ENCODE data around the gene ADGRL3. TPM values are rescaled to one million over a fixed set of nuclear protein-coding genes. Genes with fewer than 3 reads are reported as not detected.

Gene ADGRL3
- total RNA-seq, 2 donors from 2014 or later = not detected

- Mint-ChIP-seq H3K27me3 (ENCODE audit: low read depth) (no peaks in the 10 kb centered on the region), H3K4me1 (ENCODE audit: low read depth) (no peaks in the 10 kb centered on the region), H3K9me3 (peaks cover 0 to 7% of the 10 kb centered on the region in 2 donors), H3K36me3 (ENCODE audit: insufficient read depth in 2 of 2) (no peaks in the 10 kb centered on the region), H3K4me3 (no peak overlapping the region), H3K27ac (no peak overlapping the region)
- no peak for ATAC-seq (replicated peaks in 1 of 2)
- no peak for DNase-seq
Observed at GRCh38 chr4:62075089-62075488, 875.0 kb downstream of the ADGRL3 start.

- DNase-seq (no peak), ATAC-seq (replicated peaks in 1 of 2) (no peak)
- Mint-ChIP-seq H3K27me3 (ENCODE audit: low read depth) (no peaks in the 10 kb centered on the region), H3K4me1 (ENCODE audit: low read depth) (no peaks in the 10 kb centered on the region), H3K27ac (no peak overlapping the region), H3K9me3 (peaks cover 0 to 4% of the 10 kb centered on the region in 2 donors), H3K36me3 (ENCODE audit: insufficient read depth in 2 of 2) (no peaks in the 10 kb centered on the region), H3K4me3 (no peak overlapping the region)
Observed at GRCh38 chr4:62075521-62075920, 875.4 kb downstream of the ADGRL3 start.

DNA sequence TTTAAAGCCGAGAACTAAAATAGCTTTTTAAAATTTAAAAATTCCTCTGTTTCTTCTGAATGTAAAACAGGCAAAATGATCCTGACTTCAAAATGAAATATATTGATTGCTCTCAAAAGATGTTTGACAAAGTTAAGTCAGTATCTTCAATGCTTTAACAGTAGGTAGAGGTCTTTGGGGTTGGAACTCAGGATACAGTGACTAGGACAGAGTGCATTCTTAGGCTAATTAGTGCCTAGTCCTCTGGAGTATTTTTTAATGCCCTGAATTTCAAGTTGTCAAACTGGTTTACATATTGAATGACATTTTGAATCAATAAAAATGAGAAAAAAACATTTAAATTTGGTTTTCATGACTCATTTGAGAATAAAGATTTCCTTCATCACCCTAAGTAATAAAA is 877.3 kb downstream of the ADGRL3 start:
- Mint-ChIP-seq H3K27me3 (ENCODE audit: low read depth) (no peaks in the 10 kb centered on the region), H3K4me3 (no peak overlapping the region), H3K4me1 (ENCODE audit: low read depth) (no peaks in the 10 kb centered on the region), H3K27ac (no peak overlapping the region), H3K9me3 (peaks cover 0 to 1% of the 10 kb centered on the region in 2 donors), H3K36me3 (ENCODE audit: insufficient read depth in 2 of 2) (no peaks in the 10 kb centered on the region)
- no peak for ATAC-seq (replicated peaks in 1 of 2)
- DNase-seq = no peak

GRCh38 chr4:62080431-62080830 is 880.3 kb downstream of the ADGRL3 start:
- H3K36me3 Mint-ChIP-seq (ENCODE audit: insufficient read depth in 2 of 2) = no peaks in the 10 kb centered on the region
- DNase-seq (no peak), ATAC-seq (replicated peaks in 1 of 2) (no peak)

DNA sequence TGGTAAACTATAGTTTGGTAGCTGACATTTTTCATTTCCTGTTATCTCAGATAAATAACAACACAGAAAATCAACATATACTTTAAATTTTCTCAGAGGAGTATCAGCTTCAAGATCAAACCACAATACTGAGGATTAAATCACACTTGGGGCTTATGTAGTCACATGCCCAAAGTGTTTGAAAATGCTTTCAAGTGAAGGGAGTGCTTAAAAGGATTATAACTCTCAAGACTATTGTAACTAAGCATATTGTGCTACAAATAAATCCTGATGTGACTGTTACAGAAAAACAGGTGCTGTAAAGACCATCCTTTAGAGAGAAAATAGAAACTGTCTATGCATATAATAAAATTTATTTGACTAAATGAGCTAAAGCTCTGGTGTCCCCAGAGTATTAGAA is 887.6 kb downstream of the ADGRL3 start:
- Mint-ChIP-seq H3K4me1 (ENCODE audit: low read depth) (no peaks in the 10 kb centered on the region), H3K27me3 (ENCODE audit: low read depth) (no peaks in the 10 kb centered on the region), H3K36me3 (ENCODE audit: insufficient read depth in 2 of 2) (peaks cover 0 to 2% of the 10 kb centered on the region in 2 donors), H3K27ac (no peak overlapping the region), H3K4me3 (no peak overlapping the region), H3K9me3 (peaks cover 13 to 14% of the 10 kb centered on the region in 2 donors)
- no peak for DNase-seq
- no peak for ATAC-seq (replicated peaks in 1 of 2)

More at GRCh38 chr4:62080431-62080830, 880.3 kb downstream of the ADGRL3 start:
- Mint-ChIP-seq H3K4me1 (ENCODE audit: low read depth) (no peaks in the 10 kb centered on the region), H3K27ac (no peak overlapping the region), H3K4me3 (no peak overlapping the region), H3K27me3 (ENCODE audit: low read depth) (no peaks in the 10 kb centered on the region), H3K9me3 (peaks cover 1 to 2% of the 10 kb centered on the region in 2 donors)

DNA sequence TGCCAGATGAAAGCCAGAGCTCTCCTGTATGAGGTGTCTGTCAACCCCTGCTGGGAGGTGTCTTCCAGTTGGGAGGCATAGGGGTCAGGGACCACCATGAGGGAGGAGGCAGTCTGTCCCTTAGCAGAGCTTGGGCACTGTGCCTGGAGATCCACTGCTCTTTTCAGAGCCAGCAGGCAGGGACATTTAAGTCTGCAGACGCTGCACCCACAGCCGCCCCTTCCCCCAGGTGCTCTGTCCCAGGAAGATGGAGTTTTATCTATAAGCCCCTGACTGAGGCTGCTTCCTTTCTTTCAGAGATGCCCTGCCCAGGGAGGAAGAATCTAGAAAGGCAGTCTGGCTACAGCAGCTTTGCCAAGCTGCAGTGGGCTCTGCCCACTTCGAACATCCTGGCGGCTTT is 893.6 kb downstream of the ADGRL3 start:
- ATAC-seq (replicated peaks in 1 of 2) (no peak), DNase-seq (no peak)
- Mint-ChIP-seq H3K4me3 (no peak overlapping the region), H3K4me1 (ENCODE audit: low read depth) (no peaks in the 10 kb centered on the region), H3K9me3 (peaks cover 14 to 16% of the 10 kb centered on the region in 2 donors), H3K27ac (no peak overlapping the region), H3K36me3 (ENCODE audit: insufficient read depth in 2 of 2) (peaks cover 1 to 2% of the 10 kb centered on the region in 2 donors), H3K27me3 (ENCODE audit: low read depth) (no peaks in the 10 kb centered on the region)

GRCh38 chr4:62096881-62097280 is 896.8 kb downstream of the ADGRL3 start:
- Mint-ChIP-seq H3K4me1 (ENCODE audit: low read depth) (no peaks in the 10 kb centered on the region), H3K36me3 (ENCODE audit: insufficient read depth in 2 of 2) (peaks cover 1 to 2% of the 10 kb centered on the region in 2 donors), H3K4me3 (no peak overlapping the region), H3K27me3 (ENCODE audit: low read depth) (no peaks in the 10 kb centered on the region), H3K9me3 (peaks cover 10 to 11% of the 10 kb centered on the region in 2 donors), H3K27ac (no peak overlapping the region)
- ATAC-seq (replicated peaks in 1 of 2) (no peak), DNase-seq (no peak)

DNA sequence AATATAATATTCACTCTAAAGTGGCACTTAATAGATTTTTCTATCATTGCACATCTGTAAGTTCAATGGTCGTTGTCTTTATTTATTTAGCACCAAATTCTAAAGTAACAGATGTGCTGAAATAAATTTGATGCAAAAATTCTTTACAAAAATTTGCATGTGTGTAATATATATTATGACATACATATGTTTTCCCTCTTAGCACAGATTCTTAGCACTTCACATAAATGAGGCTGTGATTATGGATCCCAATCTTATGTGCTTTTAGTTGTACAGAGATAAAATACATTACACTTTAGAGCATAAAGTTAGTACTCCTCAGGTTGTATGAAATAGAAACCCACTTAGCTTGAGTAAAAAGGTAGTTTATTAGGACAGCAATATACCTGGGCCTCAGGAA is 915.1 kb downstream of the ADGRL3 start:
- no peaks in the 10 kb centered on the region for H3K27me3 Mint-ChIP-seq (ENCODE audit: low read depth)
- H3K4me3 Mint-ChIP-seq = no peak overlapping the region
- ATAC-seq (replicated peaks in 1 of 2) (no peak), DNase-seq (no peak)
- H3K36me3 Mint-ChIP-seq (ENCODE audit: insufficient read depth in 2 of 2) = no peaks in the 10 kb centered on the region
- H3K27ac Mint-ChIP-seq = no peak overlapping the region
- peaks cover 2 to 4% of the 10 kb centered on the region in 2 donors for H3K9me3 Mint-ChIP-seq
- H3K4me1 Mint-ChIP-seq (ENCODE audit: low read depth) = no peaks in the 10 kb centered on the region

GRCh38 chr4:62117886-62118285 is 917.8 kb downstream of the ADGRL3 start:
- Mint-ChIP-seq H3K27ac (no peak overlapping the region), H3K9me3 (peaks cover 2 to 4% of the 10 kb centered on the region in 2 donors), H3K36me3 (ENCODE audit: insufficient read depth in 2 of 2) (no peaks in the 10 kb centered on the region), H3K27me3 (ENCODE audit: low read depth) (no peaks in the 10 kb centered on the region), H3K4me3 (no peak overlapping the region), H3K4me1 (ENCODE audit: low read depth) (no peaks in the 10 kb centered on the region)
- DNase-seq (no peak), ATAC-seq (replicated peaks in 1 of 2) (no peak)

GRCh38 chr4:62118558-62118957 is 918.4 kb downstream of the ADGRL3 start:
- H3K9me3 Mint-ChIP-seq = peaks cover 2 to 4% of the 10 kb centered on the region in 2 donors
- no peak overlapping the region for H3K4me3 Mint-ChIP-seq
- no peak for ATAC-seq (replicated peaks in 1 of 2)
- no peak for DNase-seq
- H3K36me3 Mint-ChIP-seq (ENCODE audit: insufficient read depth in 2 of 2) = no peaks in the 10 kb centered on the region
- no peaks in the 10 kb centered on the region for H3K27me3 Mint-ChIP-seq (ENCODE audit: low read depth)
- H3K4me1 Mint-ChIP-seq (ENCODE audit: low read depth) = no peaks in the 10 kb centered on the region
- no peak overlapping the region for H3K27ac Mint-ChIP-seq

DNA sequence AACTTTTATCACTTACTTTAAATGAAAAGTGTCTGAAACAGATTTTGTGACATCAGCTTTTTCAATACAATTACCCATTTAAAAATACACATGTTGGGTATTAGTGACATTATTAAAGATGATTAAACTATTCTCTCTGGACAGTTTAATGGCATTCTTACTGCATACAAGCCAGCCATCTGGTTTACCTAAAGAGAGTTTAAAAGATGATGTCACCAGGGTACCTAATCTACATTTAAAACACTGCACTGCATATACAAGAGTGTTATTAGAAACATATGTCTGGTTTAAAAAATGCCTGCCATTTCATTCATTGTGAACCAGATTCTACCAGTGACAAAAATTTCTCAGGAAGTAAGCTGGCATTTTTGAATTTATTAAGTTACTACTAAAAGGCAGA is 919.1 kb downstream of the ADGRL3 start:
- no peaks in the 10 kb centered on the region for H3K27me3 Mint-ChIP-seq (ENCODE audit: low read depth)
- no peaks in the 10 kb centered on the region for H3K4me1 Mint-ChIP-seq (ENCODE audit: low read depth)
- no peak overlapping the region for H3K27ac Mint-ChIP-seq
- no peak for DNase-seq
- H3K4me3 Mint-ChIP-seq = no peak overlapping the region
- no peaks in the 10 kb centered on the region for H3K36me3 Mint-ChIP-seq (ENCODE audit: insufficient read depth in 2 of 2)
- ATAC-seq (replicated peaks in 1 of 2) = no peak
- peaks cover 3% of the 10 kb centered on the region in 2 donors for H3K9me3 Mint-ChIP-seq

- H3K4me3 Mint-ChIP-seq = no peak overlapping the region
- H3K27me3 Mint-ChIP-seq (ENCODE audit: low read depth) = no peaks in the 10 kb centered on the region
- no peak overlapping the region for H3K27ac Mint-ChIP-seq
- peaks cover 0 to 1% of the 10 kb centered on the region in 2 donors for H3K36me3 Mint-ChIP-seq (ENCODE audit: insufficient read depth in 2 of 2)
- ATAC-seq (replicated peaks in 1 of 2) (no peak), DNase-seq (no peak)
- peaks cover 8 to 10% of the 10 kb centered on the region in 2 donors for H3K9me3 Mint-ChIP-seq
- no peaks in the 10 kb centered on the region for H3K4me1 Mint-ChIP-seq (ENCODE audit: low read depth)
Observed at GRCh38 chr4:62126064-62126732, 926.1 kb downstream of the ADGRL3 start.
